ENCODE measurements around the gene CHD2. TPM values are rescaled to one million over a fixed set of nuclear protein-coding genes. Genes with fewer than 3 reads are reported as not detected.
"Not testable (repeated sequence)": the region's sequence is repeated elsewhere in the genome, so short reads cannot be mapped to it uniquely, and the experiment has no call there.

The CHD2 gene
- total RNA-seq, 4 donors from 2014 or later: 109 to 370 (median 161) TPM

GRCh38 chr15:92870010-92870591, 30.0 kb upstream of the CHD2 start:
- Histone ChIP-seq H3K4me1 (no peaks in the 10 kb centered on the region), H3K4me3 (no peak overlapping the region), H3K27me3 (no peaks in the 10 kb centered on the region), H3K9me3 (no peaks in the 10 kb centered on the region), H3K36me3 (no peaks in the 10 kb centered on the region), H3K27ac (peak overlapping the region in 1 of 4 donors; percentile 8)
- peak in 1 of 3 donors; percentile 39 for DNase-seq
- no peak for TF ChIP-seq CTCF (IDR thresholded peaks at IDR 0.05)
- TF ChIP-seq POLR2A (IDR thresholded peaks at IDR 0.05): no peak

- not testable (repeated sequence) for DNase-seq, H3K4me3 ChIP-seq, H3K4me1 ChIP-seq, H3K36me3 ChIP-seq, H3K9me3 ChIP-seq, H3K27me3 ChIP-seq, H3K27ac ChIP-seq
Measured at GRCh38 chr15:92872967-92873366, 27.2 kb upstream of the CHD2 start.

GRCh38 chr15:92877000-92877399, 23.1 kb upstream of the CHD2 start:
- H3K27me3 ChIP-seq: no peaks in the 10 kb centered on the region

GRCh38 chr15:92877416-92877815, 22.7 kb upstream of the CHD2 start:
- peaks cover 0 to 13% (median 6%) of the 10 kb centered on the region in 4 donors for H3K4me1 ChIP-seq
- no peaks in the 10 kb centered on the region for H3K9me3 ChIP-seq
- H3K4me3 ChIP-seq: no peak overlapping the region
- no peak for DNase-seq
- TF ChIP-seq POLR2A (IDR thresholded peaks at IDR 0.05): no peak
- TF ChIP-seq CTCF (IDR thresholded peaks at IDR 0.05): no peak
- no peaks in the 10 kb centered on the region for H3K27me3 ChIP-seq
- no peak overlapping the region for H3K27ac ChIP-seq
- H3K36me3 ChIP-seq: no peaks in the 10 kb centered on the region

More at GRCh38 chr15:92877000-92877399, 23.1 kb upstream of the CHD2 start:
- no peak overlapping the region for H3K4me3 ChIP-seq
- TF ChIP-seq POLR2A (IDR thresholded peaks at IDR 0.05): no peak
- TF ChIP-seq CTCF (IDR thresholded peaks at IDR 0.05): no peak
- DNase-seq: no peak
- no peaks in the 10 kb centered on the region for H3K9me3 ChIP-seq
- no peaks in the 10 kb centered on the region for H3K36me3 ChIP-seq
- peaks cover 0 to 13% (median 6%) of the 10 kb centered on the region in 4 donors for H3K4me1 ChIP-seq
- H3K27ac ChIP-seq: no peak overlapping the region

- Histone ChIP-seq H3K36me3 (no peaks in the 10 kb centered on the region), H3K4me3 (no peak overlapping the region), H3K27me3 (no peaks in the 10 kb centered on the region), H3K27ac (no peak overlapping the region), H3K4me1 (peaks cover 0 to 13% (median 6%) of the 10 kb centered on the region in 4 donors), H3K9me3 (no peaks in the 10 kb centered on the region)
- no peak for DNase-seq
- TF ChIP-seq CTCF (IDR thresholded peaks at IDR 0.05): no peak
- TF ChIP-seq POLR2A (IDR thresholded peaks at IDR 0.05): no peak
Measured at GRCh38 chr15:92878593-92879053, 21.5 kb upstream of the CHD2 start.

GRCh38 chr15:92879949-92880725, 20.0 kb upstream of the CHD2 start:
- Histone ChIP-seq H3K36me3 (no peaks in the 10 kb centered on the region), H3K27ac (peak overlapping the region; percentile 84 to 100 (median 88)), H3K27me3 (no peaks in the 10 kb centered on the region), H3K4me3 (no peak overlapping the region), H3K4me1 (peaks cover 0 to 13% (median 6%) of the 10 kb centered on the region in 4 donors), H3K9me3 (no peaks in the 10 kb centered on the region)
- no peak for DNase-seq
- TF ChIP-seq CTCF (IDR thresholded peaks at IDR 0.05): no peak
- no peak for TF ChIP-seq POLR2A (IDR thresholded peaks at IDR 0.05)
